ENCODE measurements around the gene PAK4. TPM values are rescaled to one million over a fixed set of nuclear protein-coding genes. Genes with fewer than 3 reads are reported as not detected.
"Not testable (repeated sequence)": the region's sequence is repeated elsewhere in the genome, so short reads cannot be mapped to it uniquely, and the experiment has no call there.

PAK4 gene
- total RNA-seq, 1 donor from 2014 or later = 88.2 TPM

DNA sequence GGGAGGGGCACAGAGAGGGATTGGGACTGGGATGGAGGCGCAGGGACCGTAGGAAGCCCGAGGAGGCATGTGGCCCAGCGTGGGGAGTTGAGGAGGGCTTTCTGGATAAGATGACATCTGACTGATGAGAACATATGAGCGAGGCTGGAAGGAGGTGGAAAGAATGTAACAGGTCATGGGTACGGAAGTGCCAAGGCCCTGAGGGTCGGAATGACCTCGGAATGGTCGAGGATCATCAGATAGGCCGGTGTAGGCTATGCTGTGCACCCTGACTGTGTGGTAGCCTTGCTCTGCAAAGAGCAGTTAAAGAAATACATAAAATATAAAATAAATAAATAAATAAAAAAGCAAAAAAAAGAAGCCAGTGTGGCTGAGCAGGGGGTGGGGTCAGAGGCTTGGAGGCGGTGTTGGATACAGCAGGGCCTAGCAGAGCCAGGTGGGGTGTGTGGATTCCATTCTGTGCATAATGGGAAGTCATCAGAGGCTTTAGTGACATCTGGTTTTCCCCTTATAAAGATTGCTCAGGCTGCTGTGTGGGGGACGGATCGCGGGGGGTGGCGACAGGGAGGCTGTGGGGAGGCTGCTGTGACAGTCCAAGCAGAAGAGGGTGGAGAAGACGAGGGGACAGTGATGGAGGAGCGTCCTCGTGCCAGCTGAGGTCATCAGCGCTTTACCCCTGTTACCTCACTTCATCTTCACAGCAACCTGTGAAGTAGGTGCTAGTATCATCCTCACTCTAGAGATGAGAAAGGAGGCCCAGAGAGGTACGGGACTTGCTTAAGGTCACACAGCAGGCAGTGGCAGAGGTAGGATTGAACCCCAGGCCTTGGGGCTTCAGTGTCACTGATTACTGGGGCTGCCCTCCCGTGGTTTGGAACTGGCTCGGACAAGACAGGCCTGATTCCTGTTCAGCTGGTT lies 5.0 kb downstream of the PAK4 start:
- DNase-seq (ENCODE audit: low spot score) = no peak

DNA sequence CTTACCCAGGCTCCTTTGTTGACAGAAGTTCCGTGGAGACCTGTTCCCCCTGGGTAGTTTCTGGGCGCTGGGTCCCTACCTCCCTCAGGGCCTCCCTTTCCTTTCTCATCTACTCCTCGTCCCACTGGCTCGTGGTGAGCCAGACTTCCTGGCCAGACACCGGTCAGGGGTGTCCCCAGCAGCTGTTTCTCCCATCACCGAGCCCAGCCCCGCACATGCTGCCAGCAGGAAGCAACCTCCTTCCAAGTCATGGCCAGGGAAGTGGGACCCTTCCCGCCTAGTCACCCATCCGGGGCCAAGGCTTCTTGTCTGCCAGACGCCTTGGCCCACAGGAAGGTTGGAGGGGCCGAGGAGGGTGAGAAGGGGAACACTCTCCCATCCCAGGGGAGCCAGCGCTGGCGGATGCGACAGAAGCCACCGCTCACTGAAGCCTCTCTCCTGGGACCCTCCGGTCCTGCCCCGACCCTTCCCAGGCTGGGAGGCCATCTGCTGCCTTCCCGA lies 5.7 kb downstream of the PAK4 start:
- DNase-seq (ENCODE audit: low spot score) = peak; percentile 74

DNA sequence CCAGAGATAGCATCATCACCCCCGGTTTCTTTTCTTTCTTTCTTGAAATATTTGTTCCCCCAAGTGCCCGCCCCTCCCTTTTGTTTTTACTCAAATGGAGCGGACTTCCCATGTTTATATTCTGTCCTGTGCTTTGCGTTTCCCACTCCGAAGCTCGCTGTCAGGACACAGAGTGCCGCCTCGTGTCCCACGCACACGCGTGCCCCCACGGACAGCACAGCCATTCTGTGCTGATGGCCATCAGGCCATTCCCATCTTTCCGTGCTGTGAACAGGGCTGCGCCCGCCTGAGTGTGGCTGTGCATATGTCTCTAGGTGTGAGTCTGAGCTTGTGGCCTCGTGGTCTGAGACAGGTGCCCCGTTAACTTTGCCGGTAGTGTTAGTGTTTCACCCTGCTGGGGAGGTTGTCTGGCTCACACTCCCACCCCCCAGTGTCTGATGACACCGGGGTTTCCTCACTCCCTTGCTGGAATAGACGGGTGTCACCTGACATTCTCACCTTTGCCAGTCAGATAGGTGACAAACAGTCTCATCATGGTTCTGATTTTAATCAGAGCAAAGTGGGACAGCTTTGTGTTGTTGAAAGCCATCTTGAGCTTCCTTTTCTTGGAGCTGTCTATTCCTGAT lies 6.9 kb downstream of the PAK4 start:
- no peak for DNase-seq (ENCODE audit: low spot score)

DNA sequence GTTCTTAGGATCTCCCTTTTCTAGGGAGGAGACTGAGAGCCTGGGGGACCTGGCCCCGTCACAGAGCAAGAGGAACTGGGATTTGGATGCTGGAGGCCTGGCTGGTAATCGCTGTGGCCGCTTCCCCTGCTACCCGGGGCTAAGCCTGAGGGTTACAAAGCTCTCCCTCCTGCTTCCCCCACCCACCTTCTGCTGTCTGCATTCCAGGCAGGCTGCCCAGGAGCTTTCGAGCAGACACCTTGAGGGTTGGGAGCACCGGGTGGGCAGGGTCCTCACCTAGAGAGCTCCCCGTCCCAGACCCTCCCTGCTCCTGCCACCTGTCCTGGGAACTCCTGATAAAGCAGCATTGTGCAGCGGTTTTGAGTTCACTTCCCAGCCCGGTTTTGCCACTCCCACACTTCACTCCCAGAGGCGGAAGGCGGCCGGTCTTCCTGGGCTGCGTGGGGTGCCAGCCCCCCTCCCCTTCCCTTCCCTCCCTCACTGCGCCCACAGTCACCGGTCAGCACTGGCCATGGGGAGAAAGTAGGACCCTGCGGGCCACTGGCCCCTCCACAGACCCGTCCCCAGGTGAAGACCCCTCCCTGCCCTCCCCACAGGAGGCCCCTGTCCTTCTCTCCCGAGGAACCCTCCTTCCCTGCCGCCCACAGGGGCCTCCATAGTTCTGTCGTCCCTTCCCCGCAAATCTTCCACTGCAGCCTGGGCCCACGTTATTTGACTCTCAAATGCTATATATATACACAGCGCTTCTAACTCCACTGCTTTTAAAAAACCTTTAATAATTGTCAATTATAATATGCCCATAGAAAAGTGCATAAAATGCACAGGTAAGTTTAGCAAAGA lies 8.1 kb downstream of the PAK4 start:
- no peak for DNase-seq (ENCODE audit: low spot score)

DNA sequence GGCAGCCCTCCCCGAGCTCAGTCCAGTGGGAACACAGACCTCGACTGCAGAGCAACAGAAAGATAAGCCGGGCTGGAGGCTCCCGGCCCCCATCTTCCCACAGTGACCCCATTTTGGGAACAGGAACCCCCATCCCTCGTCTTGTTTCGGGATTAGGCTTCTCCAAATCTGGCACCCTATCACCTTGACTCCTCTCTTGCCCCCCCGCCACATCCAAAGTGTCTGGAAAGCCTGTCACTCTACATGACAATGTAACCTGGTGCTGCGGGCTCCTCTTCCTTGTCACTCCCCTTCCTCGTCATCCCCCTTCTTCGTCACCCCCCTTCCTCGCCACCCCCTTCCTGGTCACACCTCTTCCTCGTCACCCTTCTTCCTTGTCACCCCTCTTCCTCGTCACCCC lies 10.1 kb downstream of the PAK4 start:
- no peak for DNase-seq (ENCODE audit: low spot score)

DNA sequence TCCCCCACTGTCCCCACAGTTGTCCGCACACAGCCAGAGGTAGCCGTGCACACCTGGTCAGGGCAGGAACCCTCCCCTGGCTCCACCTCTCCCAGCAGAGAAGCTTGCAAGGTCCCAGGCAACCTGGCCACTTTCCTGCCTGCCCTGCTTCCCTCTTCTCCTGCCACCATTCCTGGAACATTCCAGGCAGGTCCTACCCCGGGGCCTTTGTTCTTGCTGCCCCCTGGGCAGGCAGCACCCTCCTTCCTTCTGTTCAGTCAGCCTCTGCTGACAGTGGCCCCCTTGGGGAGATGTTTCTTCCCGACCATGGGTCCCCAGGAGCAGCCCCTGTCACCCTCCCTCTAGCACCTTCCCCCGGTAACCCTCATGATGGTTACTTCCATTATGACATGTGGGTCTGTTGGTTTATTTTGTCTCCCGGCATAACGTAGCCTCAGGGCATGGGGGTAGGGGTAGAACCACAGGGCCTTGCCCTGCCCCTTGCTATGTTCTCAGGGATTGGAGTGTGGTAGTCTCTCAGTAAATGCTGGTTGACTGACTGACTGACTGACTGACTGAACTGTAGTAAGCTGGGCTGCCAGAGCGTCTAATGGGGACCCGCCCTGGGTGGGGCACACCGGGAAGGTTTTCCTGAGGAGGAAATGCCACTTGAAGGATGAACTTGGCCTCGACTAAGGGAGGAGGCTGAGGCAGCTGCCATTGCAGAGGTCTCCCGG lies 10.8 kb downstream of the PAK4 start:
- no peak for DNase-seq (ENCODE audit: low spot score)

DNA sequence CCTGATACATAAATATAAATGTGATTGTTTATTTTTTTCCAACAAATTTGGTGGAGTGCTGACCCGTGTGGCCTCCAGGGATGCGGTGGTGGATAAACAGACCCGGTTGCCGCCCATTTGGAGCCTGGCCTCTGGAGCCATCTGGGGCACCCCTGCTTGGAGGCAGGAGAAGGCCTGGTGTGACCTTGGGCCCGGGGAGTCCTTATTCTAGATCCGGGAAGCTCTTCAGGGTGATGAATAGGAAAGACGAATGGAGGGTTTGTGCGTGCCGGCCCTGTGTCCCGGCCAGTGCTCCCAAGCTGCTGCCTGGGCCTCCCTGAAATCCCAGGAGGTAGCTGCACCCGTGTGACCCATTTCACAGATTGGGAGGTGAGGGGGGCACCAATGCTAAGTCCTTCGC lies 11.5 kb downstream of the PAK4 start:
- DNase-seq (ENCODE audit: low spot score) = no peak

DNA sequence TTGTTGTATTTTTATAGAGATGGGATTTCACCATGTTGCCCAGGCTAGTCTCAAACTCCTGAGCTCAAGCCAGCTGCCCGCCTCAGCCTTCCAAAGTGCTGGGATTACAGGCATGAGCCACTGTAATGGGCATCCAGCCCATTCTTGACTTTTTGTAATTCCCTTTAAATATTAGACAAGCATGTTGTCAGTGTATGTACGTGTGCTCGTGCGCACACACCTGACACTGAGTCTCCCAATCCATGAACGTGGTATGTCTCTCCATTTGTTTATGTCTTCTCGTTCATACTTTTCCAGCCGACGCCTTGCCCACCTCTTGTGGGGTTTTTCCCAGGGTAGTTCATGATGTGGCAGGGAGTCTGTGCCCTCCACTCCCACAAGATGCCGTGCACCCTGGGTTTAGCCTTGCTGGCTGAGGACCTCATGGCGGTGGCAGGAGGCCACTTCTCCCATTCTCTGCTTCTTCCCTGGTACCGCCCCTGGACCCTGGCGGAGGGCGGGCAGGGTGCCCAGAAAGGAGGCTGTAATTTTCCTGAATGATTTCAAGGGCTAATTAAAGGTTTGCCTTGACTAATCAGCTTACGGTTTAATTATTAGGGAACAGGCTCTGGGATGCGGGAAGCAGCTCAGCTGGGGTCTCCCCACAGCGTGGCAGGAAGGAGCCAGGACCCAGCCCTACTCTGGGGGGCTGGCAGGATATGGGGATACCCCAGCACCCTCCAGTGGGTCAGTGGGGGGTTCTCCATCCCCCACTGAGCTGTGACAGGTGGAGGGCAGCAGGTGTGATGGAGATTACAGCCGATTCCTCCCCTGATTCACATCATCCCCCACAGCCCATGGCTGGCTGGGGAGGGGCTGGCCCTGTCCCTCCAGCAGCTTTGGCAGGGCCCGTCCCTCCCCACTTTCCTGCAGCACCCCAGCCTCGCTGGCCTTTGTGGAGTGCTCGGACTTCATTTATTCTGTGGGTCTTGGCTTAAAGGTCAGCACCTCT lies 12.9 kb downstream of the PAK4 start:
- no peak for DNase-seq (ENCODE audit: low spot score)

DNA sequence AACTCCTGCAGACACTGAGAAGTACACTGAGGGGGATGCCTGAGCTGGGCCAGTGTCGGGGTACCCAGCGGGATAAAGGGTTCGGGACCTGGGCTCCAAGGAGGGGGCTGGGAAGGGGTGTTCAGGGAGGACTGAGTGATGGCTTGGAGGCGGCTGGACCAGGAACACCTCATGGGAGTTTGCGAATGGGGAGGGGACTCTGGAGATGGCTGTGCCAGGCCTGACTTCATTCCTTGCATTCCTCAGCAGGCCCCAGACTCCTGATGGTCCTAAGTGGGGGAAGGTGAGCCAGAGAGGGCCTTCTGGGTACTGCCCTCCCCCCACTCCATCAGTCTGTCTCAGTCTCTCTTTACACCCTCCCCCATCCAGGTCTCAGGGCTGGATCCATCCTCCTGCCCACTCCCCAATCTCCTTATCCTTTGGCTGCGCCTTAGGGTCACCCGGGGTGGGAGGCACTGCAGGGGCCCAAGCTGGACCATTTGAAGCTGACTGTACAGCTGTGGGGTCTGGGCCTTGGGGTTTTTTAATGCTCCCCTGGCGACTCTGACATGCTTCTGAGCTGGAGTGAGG lies 13.8 kb downstream of the PAK4 start:
- DNase-seq (ENCODE audit: low spot score) = no peak

DNA sequence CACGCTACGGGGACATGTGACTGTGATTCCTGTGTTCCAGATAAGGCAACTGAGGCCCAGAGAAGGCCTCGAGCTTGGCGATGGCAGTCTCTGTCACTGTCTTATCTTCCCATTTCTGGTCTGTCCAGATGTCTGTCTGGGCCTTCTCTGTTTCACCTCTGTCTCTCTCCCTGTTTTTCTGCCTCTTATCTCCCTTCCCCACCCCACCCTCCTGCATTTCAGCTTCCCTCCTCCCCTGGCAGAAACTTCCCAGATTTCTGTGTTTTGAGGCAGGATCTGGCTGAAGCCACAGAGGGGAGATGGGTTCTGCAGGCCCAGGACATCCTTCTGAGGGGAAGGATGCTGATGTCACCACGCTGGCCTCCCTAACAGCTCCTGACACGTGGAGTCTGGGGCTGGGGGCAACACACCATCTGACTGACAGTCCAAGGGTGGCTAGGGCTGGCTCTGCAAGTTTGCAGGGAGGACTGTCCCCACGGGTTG lies 14.4 kb downstream of the PAK4 start:
- no peak for DNase-seq (ENCODE audit: low spot score)

DNA sequence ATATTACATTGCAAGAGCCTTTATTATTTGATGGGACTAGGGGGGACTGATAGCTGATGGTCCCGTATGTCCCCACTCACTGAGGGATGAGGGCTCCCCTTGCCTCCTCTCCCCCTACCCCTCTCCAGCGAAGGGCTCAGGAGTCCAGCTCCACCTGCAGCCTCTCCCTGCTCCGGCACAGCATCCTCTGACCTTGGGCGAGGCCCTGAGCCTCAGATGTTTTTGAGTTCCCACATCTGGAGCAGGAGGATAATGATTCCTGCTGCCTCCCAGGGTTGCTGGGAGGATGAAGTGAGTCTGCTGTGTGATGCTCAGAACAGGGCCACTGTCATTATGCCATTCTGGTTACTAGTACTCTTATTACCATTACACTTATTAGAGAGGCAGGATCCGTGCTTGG lies 15.0 kb downstream of the PAK4 start:
- DNase-seq (ENCODE audit: low spot score) = no peak

DNA sequence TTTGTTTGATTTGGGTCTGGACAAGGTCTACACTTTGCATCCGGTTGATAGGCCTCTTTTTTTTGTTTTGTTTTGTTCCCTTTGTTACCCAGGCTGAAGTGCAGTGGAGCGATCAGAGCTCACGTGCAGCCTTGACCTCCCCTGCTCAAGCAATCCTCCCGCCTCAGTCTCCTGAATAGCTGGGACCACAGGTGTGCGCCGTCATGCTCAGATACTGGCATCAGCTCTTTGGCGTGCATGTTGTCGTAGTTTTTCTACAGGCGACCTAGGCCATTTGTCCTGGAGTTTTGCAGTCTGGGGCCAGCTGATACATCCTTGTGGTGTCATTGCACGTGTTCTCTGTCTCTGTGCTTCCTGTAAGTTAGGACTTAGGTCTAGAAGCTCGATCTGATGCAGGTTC lies 16.3 kb downstream of the PAK4 start:
- no peak for DNase-seq (ENCODE audit: low spot score)

DNA sequence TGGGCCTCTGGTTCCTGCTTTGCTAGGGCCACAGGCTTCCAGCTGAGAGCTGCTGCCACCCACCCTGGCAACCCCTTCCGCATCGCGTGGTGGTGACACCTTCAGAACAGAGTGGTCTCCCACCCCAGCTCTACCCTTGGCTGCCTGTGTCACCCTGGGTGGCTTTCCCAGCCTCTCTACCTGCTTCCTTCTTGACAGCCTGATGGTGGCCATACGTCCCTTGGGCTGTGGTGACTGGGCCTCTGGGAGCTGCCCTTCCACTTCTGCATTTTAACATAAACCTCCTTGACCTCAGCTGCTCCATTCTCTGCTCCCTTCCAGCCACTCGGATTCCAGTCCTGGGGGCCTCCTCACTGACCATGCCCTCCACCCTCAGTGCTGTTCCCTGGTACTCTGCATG lies 17.0 kb downstream of the PAK4 start:
- no peak for DNase-seq (ENCODE audit: low spot score)

DNA sequence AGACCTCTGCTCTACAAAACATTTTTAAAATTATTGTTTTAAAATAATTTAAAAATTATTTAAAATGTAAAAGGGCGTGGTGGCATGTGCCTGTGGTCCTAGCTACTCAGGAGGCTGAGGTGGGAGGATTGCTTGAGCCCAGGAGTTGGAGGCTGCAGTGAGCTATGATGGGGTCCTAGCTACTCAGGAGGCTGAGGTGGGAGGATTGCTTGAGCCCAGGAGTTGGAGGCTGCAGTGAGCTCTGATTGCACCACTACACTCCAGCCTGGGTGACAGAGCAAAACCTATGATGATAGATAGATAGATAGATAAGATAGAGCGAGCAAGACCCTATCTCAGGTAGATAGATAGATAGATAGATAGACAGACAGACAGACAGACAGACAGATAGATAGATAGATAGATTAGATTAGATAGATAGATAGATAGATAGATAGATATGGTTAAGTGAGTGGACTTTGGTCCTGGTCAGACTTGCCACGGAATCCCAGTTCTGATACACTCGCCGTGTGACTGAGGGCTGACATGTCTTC lies 18.2 kb downstream of the PAK4 start:
- DNase-seq (ENCODE audit: low spot score) = not testable (repeated sequence)

DNA sequence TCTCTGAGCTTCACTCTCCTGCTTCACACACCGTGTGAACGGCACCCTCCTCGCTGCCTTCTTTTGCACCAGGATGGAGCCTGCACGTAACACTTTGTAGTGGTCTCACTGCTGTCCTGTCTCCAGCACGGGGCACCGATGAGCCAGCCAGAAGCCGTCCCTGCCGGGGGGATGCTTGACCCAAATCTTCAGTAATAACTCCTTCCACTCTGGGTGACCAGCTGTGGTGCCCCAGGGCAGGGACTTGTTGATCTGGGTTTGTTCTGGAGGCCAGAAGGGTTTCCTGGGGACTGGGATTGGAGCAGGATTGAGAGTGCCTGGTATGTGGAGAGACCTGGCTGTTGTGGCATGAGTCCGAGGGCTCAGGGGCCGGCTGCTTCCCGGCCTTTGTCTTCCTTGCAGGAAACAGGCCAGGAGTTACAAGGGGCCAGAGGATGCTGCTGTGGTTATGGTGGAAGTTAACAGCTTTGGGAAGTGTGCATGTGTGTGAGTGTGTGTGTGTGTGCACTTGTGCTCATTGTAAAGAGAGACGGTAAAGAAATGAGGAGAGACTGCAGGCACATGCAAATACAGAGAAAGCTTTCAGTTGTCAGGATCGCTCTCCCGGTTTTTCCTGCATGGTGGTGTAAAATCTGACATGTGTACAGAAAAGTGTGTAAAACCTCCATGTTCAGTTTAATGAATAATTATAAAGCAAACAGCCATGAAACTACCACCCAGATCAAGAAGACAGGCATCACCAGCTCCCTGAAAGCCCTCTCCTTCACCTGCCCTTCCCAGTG lies 18.9 kb downstream of the PAK4 start:
- DNase-seq (ENCODE audit: low spot score) = no peak

DNA sequence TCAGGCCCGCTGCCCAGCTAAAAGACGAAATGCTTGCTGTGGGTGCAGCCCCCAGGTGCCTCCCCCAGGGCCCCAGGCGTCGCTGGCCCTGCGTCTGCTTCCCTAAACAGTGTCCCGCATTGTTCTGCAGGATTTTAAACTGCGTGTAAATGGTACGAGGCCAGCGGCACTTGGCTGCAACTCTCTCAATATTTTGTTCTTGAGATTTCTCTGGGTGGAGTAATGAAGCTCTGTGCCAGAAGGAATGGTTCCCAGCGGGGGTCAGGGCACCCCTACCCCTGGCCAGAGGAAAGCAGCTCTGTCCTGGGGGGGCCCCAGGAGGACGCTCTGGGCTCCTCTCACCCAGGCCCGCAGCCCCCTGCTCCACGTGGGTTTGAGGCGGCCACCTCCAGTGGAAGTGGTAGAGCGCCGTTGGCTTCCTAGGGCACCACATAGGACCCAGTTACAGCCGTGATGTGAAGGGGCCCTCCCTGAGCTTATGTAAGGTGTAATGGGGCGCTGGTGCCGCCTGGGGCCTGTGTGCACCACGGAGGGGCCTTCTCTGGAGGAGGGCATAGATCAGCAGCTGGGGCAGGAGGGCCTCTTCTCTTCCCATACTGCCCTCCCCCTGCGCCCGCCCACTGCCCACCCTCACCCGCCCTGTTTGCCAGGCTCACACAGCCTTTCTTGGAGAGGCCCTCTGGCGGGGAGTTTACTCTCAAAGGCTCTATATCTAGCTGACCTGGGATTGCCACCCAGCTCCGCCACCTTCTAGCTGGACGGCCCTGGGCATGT lies 19.8 kb downstream of the PAK4 start:
- peak; percentile 51 for DNase-seq (ENCODE audit: low spot score)

DNA sequence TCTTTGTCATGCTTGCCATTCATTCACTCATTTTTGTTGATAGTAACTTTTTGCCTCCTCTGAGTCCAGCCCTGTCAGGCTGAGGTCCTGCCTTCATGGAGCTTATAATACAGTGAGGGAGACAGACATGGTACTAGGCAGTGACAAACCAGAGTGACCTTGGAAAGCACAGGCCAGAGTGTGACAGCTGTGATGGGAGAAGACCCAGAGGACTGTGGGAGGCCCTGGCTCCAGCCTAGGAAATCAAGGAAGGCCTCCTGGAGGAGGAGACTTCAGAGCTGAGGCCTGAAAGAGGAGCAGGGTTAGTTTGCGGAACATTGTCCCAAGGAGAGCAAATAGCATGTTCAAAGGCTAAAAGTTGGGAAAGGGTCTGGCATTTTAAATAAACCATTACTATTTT lies 20.5 kb downstream of the PAK4 start:
- DNase-seq (ENCODE audit: low spot score) = no peak

All from ureter (tissue), 1 donor.